HuH-7 (cell line): ENCODE data around the gene CPA1.

Source experiments
- DNase-seq: peaks from one replicate; pipeline ENCODE4 v3.0.0; 2011; ENCODE audit warnings: low spot score

CPA1 gene

DNA sequence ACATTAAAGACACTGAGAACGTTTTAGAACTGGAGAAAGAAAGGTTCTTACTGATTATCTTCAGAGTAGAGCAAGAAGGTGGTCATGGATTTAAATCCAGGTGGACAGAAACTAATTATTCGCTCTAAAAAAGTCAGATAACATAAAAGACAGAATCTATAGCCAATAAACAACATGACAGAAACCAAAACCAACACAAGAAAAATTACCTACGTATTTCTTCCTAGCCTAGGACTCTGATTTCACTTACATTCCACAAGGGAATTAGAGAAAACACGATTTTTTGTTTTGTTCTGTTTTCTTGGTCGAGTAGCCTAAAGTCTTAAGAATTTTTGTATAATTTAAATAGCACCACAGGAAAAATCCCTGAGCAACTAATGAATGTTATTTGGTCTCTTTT, 15.1 kb downstream of the CPA1 start:
- no peak for DNase-seq

GRCh38 chr7:130396109-130396508, 15.8 kb downstream of the CPA1 start:
- DNase-seq: no peak

GRCh38 chr7:130397051-130397757, 16.9 kb downstream of the CPA1 start:
- no peak for DNase-seq

- no peak for DNase-seq
Measured at GRCh38 chr7:130397758-130398073, 17.4 kb downstream of the CPA1 start.

- DNase-seq: no peak
Measured at GRCh38 chr7:130398526-130399090, 18.3 kb downstream of the CPA1 start.

GRCh38 chr7:130400120-130400572, 19.9 kb downstream of the CPA1 start:
- no peak for DNase-seq

GRCh38 chr7:130401101-130401500, 20.8 kb downstream of the CPA1 start:
- no peak for DNase-seq

DNA sequence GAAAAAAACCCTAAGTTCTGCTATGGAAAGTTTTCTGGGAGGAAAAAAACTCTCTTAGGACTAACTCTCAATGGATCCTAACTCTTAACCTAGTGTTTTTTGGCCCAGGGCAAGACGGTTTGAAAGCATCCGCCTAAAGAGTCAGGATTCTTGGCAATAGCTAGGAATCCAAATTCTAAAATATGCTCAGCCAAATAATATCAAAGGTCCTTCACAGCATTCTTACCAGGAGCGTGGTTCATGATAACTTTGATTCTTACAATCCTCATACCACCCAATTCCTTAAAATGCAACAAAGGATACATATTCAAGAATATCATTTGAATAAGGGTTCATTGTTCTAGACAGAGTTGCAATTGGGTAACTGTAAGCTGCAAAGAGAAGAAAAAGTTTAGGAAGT, 21.3 kb downstream of the CPA1 start:
- DNase-seq: no peak

- DNase-seq: no peak
Measured at GRCh38 chr7:130405003-130405402, 24.7 kb downstream of the CPA1 start.

DNA sequence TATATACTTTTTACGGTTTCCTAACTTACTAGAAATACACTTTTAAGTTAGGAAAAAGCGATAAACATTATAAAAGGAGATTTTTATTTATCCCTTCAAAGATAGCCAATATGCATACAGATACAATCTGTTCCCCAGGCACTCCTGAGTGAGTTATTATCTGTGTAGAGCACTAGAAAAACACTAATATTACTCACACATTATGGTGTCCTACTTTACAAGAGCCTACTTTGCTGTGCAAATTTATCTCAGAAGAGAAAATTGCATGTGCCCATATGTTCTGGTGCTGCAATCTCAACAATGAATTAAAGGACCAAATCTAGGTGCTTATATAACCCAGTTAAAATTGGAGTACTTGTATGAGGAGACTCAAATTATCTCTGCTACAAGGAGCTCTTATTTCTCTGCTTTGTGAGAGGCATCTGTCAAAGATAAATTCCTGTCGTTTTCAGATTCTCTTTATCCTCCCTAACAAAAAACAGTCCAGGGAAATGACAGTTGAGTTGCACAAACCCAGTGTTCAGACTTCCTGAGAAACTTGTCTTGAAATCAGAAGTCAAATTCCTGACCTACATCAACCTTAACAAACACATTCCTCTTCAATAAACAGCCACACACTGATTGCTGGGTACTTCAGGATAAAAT, 28.9 kb downstream of the CPA1 start:
- no peak for DNase-seq

GRCh38 chr7:130409712-130410072, 29.4 kb downstream of the CPA1 start:
- DNase-seq: no peak

GRCh38 chr7:130410868-130411541, 30.7 kb downstream of the CPA1 start:
- no peak for DNase-seq

DNA sequence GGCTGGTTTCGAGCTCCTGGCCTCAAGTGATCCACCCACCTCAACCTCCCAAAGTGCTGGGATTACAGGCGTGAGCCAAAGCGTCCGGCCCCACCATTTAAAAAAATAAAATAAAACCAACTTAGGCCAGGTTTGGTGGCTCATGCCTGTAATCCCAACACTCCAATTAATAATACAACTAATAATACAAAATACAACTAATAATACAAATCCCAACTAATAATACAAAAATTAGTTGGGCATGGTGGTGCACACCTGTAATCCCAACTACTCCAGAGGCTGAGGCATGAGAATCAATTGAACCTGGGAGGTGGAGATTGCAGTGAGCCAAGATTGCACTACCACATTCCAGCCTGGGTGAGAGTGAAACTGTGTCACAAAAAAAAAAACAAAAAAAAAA, 32.9 kb downstream of the CPA1 start:
- no peak for DNase-seq

DNA sequence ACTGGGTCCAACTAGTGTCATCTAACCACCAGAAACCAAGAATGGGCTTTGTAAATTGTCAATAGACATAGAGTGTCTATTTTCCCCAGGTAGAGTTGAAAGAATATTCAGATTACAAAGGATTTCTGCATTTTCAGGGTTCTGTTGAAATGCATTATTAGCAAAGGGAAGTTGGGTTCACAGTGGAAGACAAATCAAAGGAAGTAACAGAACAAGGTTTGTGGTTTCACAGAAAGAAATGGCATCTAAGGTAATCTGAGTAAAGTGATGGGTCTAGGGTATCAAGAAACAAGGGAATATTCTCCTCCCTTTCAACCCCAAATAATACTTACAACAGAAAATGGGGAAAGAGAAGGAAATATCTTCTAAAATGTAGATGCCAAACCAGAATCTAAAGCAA, 34.7 kb downstream of the CPA1 start:
- no peak for DNase-seq

- no peak for DNase-seq
Measured at GRCh38 chr7:130417213-130417612, 36.9 kb downstream of the CPA1 start.

DNA sequence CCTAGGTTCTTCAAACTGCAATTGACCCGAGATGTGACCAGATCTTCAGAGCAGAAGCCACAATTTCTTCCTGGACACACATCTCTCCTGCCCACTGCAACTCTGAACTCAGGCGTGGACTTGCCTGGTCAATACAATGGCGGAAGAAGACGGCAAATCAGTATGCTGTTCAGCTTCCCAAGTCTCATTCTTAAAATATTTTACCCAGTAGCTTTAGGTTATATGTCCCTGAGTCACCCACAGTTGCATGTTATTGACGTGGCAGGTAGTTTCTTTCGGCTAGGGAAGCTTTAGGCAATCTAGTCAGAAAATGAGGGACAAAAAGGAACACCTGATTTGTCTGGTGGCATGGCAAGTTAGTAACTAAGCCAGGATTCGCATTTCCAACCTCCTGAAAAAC, 38.0 kb downstream of the CPA1 start:
- DNase-seq: no peak

- DNase-seq: no peak
Measured at GRCh38 chr7:130419658-130420057, 39.4 kb downstream of the CPA1 start.

DNA sequence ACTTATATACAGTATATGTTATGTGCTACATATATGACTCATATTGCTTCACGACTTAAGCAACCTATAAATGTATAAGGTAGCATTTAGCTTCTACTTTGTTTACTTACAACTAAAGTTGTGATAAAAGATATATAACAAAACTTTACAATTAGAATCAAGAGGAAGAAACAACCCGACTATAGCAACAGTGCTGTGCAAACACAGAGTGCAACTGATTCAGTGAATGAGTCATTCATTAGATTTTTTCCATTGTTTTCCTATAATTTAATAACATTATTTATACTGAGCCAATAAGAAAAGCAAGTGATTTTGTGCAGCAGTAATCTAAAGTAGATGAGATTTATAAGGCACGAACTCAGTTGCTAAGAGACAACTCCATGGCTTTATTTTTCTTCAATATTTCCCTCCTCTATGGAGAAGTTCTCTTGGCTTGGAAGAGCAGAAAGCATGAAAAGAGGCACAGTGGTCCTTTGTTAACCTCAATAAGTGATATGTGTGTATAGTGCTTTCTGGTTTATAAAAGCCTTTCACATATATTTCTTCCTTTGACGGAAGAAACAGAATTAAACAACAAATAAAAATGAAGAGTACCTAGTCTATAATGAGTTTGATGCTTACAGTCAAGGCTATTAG, 40.8 kb downstream of the CPA1 start:
- no peak for DNase-seq

- no peak for DNase-seq
Measured at GRCh38 chr7:130421684-130422083, 41.4 kb downstream of the CPA1 start.

- DNase-seq: no peak
Measured at GRCh38 chr7:130423501-130424037, 43.3 kb downstream of the CPA1 start.

DNA sequence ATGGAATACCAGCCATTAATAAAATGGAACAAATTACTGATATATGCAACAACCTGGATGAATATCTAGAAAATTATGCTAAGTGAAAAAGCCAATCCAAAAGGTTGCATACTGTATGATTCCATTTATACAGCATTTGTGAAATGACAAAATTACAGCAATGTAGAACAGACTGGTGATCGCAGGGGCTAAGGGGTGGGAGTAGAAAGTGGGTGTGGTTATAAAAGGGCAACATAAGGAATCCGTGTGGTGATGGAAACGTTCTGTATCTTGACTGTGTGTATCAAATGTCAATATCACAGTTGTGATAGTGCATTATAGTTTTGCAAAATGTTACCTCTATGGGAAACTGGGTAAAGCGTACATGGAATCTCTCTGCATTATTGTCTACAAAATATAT, 45.5 kb downstream of the CPA1 start:
- DNase-seq: no peak

DNA sequence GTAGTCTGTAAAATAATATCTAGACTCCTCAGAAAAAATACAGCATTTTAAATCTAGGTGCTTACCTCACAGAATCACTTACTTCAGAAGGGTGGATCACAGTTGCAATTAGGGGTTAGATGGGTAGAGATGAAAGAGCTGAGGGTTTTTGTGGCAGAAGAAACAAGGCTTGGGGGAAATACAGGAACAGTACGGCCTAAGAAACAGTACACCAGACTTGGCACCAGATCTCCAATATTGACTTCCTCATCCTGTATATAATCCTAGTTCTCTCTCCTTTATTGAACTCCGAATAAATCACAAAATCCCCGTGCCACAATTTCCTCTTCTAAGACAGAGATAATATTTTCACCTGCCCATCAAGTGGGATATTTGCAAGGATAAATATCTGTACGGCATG, 46.3 kb downstream of the CPA1 start:
- no peak for DNase-seq

GRCh38 chr7:130429019-130429418, 48.7 kb downstream of the CPA1 start:
- DNase-seq: no peak
